A172 (cell line): ENCODE results near the gene CHPF2. TPM values are rescaled to one million over a fixed set of nuclear protein-coding genes. Genes with fewer than 3 reads are reported as not detected.
A peak's percentile ranks its signal among the peaks of the same experiment; 100 is the strongest.

Experiments
- DNase-seq: peaks from one replicate; pipeline ENCODE4 v3.0.0-alpha.2; 2015; ENCODE audit warnings: low spot score
- total RNA-seq: library from RNA; depleted of rRNA; stranded (reverse); fragments of >200 nt; shearing (Covaris generic); gene quantifications from 2 replicates; pipeline ENCODE4 v1.2.3, GENCODE V29; 2014

CHPF2 gene
- total RNA-seq, 1 experiment from 2014 or later = 37.8 TPM

GRCh38 chr7:151246851-151247580 is 14.7 kb downstream of the CHPF2 start:
- no peak for DNase-seq

GRCh38 chr7:151247611-151248345 is 15.5 kb downstream of the CHPF2 start:
- no peak for DNase-seq

GRCh38 chr7:151248346-151249033 is 16.2 kb downstream of the CHPF2 start, which contains the start of gene SMARCD3:
TSS of gene SMARCD3 (minus strand) at chr7:151248694. CDS start at chr7:151248562, 132 bp downstream.
- no peak for DNase-seq

- peak; percentile 25 for DNase-seq
Observed at GRCh38 chr7:151249034-151249731, 16.9 kb downstream of the CHPF2 start.

- peak; percentile 48 for DNase-seq
Observed at GRCh38 chr7:151249732-151250072, 17.4 kb downstream of the CHPF2 start.

GRCh38 chr7:151250181-151251132 is 18.2 kb downstream of the CHPF2 start:
- no peak for DNase-seq

GRCh38 chr7:151251328-151251688 is 19.0 kb downstream of the CHPF2 start:
- DNase-seq = no peak

GRCh38 chr7:151251689-151252560 is 19.6 kb downstream of the CHPF2 start:
- peak; percentile 44 for DNase-seq

GRCh38 chr7:151252561-151252835 is 20.2 kb downstream of the CHPF2 start:
- DNase-seq = no peak

- DNase-seq = no peak
Observed at GRCh38 chr7:151252961-151253711, 20.9 kb downstream of the CHPF2 start.

- no peak for DNase-seq
Observed at GRCh38 chr7:151254316-151254715, 22.0 kb downstream of the CHPF2 start.

GRCh38 chr7:151254851-151255250 is 22.6 kb downstream of the CHPF2 start:
- no peak for DNase-seq

- no peak for DNase-seq
Observed at GRCh38 chr7:151255390-151255789, 23.1 kb downstream of the CHPF2 start.

- DNase-seq = no peak
Observed at GRCh38 chr7:151256410-151257045, 24.2 kb downstream of the CHPF2 start.

- DNase-seq = no peak
Observed at GRCh38 chr7:151257990-151258389, 25.7 kb downstream of the CHPF2 start.

- DNase-seq = no peak
Observed at GRCh38 chr7:151260471-151260870, 28.2 kb downstream of the CHPF2 start.

- DNase-seq = no peak
Observed at GRCh38 chr7:151260883-151261282, 28.6 kb downstream of the CHPF2 start.

GRCh38 chr7:151261529-151261928 is 29.2 kb downstream of the CHPF2 start:
- DNase-seq = no peak

GRCh38 chr7:151264615-151265014 is 32.3 kb downstream of the CHPF2 start:
- no peak for DNase-seq
